Hepatocyte (in vitro differentiated cells): ENCODE measurements around the gene SRRM2.

Experiments used
- EZH2phosphoT487 ChIP-seq: fragments of 200-600 bp; sonication (generic); IDR thresholded peaks from one replicate; pipeline ENCODE4 v1.6.1; 2018; ENCODE audit warnings: antibody characterized with exemption, mild to moderate bottlenecking, low read depth, moderate library complexity; ENCODE audit not compliant: unreplicated experiment, severe bottlenecking
- TF ChIP-seq, protein P1 (sequence below): fragments of 200-600 bp; sonication (generic); IDR thresholded peaks from 2 replicates; pipeline ENCODE4 v1.5.1; 2016; ENCODE audit warnings: antibody characterized with exemption, mild to moderate bottlenecking; ENCODE audit not compliant: poor library complexity

GRCh38 chr16:2704983-2705275 lies 47.5 kb upstream of the SRRM2 start:
- TF ChIP-seq EZH2phosphoT487: no peak
- TF ChIP-seq, protein P1, sequence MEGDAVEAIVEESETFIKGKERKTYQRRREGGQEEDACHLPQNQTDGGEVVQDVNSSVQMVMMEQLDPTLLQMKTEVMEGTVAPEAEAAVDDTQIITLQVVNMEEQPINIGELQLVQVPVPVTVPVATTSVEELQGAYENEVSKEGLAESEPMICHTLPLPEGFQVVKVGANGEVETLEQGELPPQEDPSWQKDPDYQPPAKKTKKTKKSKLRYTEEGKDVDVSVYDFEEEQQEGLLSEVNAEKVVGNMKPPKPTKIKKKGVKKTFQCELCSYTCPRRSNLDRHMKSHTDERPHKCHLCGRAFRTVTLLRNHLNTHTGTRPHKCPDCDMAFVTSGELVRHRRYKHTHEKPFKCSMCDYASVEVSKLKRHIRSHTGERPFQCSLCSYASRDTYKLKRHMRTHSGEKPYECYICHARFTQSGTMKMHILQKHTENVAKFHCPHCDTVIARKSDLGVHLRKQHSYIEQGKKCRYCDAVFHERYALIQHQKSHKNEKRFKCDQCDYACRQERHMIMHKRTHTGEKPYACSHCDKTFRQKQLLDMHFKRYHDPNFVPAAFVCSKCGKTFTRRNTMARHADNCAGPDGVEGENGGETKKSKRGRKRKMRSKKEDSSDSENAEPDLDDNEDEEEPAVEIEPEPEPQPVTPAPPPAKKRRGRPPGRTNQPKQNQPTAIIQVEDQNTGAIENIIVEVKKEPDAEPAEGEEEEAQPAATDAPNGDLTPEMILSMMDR: no peak
